GM15510 (cell line): ENCODE results near the gene CPEB2.

Experiments
- POLR2A ChIP-seq: IDR thresholded peaks from 3 replicates; pipeline ENCODE4 v1.6.1; 2011; ENCODE audit warnings: borderline replicate concordance; ENCODE audit not compliant: insufficient read length; ENCODE audit errors: extremely low read depth

The CPEB2 gene

GRCh38 chr4:15118292-15118691 lies 116.0 kb downstream of the CPEB2 start:
- TF ChIP-seq POLR2A: no peak
